K562 (cell line): Measurements from ENCODE around the gene PPDPF. TPM values are rescaled to one million over a fixed set of nuclear protein-coding genes. Genes with fewer than 3 reads are reported as not detected.
A peak's percentile ranks its signal among the peaks of the same experiment; 100 is the strongest.

Experiments used
- ATAC-seq: fragments of 200-7000 bp; cut with Tn5 transposase; 3 replicates; pipeline ENCODE4 v1.9.1; 2020; ENCODE audit warnings: moderate library complexity
- BruUV-seq: library from RNA; stranded (reverse); fragments of 400-500 nt; replicated peaks from 2 replicates; lab custom pipeline; 2021; lab: Mats Ljungman, UMichigan
- CTCF ChIA-PET: fragments of 300-600 bp; formaldehyde crosslinking; extraction: SDS; loops from one replicate; lab custom pipeline; 2021; ENCODE audit warnings: low intra/inter-chr PET ratio; lab: Yijun Ruan, JAX
- POLR2A ChIA-PET: fragments of 300-600, 350-650 bp; sonication (Branson Sonifier 250); formaldehyde crosslinking; extraction: SDS; loops from one replicate; lab custom pipeline; 2021; ENCODE audit warnings: antibody characterized with exemption, inconsistent platforms; lab: Yijun Ruan, JAX
- DNase-seq, 4 experiments: peaks; one replicate each; pipeline versions ENCODE4 v3.0.0 to v3.0.0-alpha.2; 2011 to 2018; ENCODE audit warnings: low spot score in 3 of 4, mixed read lengths in 3 of 4; ENCODE audit errors: extremely low read depth in 1 of 4
- FAIRE-seq: peaks from 2 replicates; lab custom pipeline; 2011; peaks lifted over from hg19 to GRCh38; lab: Jason Lieb, UNC
- H2AFZ ChIP-seq: 2 replicates; pipeline ENCODE4 v1.6.0; 2011; ENCODE audit warnings: low read depth, low read length, control low read depth, inconsistent platforms
- H3K27ac ChIP-seq: fragments of 200-600 bp; 3 replicates; pipeline ENCODE4 v1.8.0; 2011; ENCODE audit warnings: low read depth, mild to moderate bottlenecking, control low read depth, inconsistent platforms, low read length, moderate library complexity, mixed read lengths; ENCODE audit errors: extremely low read depth
- H3K27me3 ChIP-seq, 2 experiments: fragments of 300-600 bp in 1 of 2; 2 replicates in 1 of 2; 3 replicates in 1 of 2; pipeline versions ENCODE4 v1.6.0 to v1.8.0; 2011; ENCODE audit warnings: inconsistent platforms in 2 of 2, low read length in 2 of 2, mild to moderate bottlenecking in 1 of 2, mixed read lengths in 1 of 2, moderate library complexity in 1 of 2; ENCODE audit not compliant: control insufficient read depth in 2 of 2, insufficient read depth in 2 of 2
- H3K36me3 ChIP-seq: fragments of 300-600 bp; 3 replicates; pipeline ENCODE4 v1.8.0; 2011; ENCODE audit warnings: mild to moderate bottlenecking, low read length, inconsistent platforms; ENCODE audit not compliant: control insufficient read depth, insufficient read depth
- H3K4me1 ChIP-seq, 2 experiments: fragments of 200-600 bp in 1 of 2; replicated peaks in 1 of 2; 2 replicates in 1 of 2; 3 replicates in 1 of 2; pipeline versions ENCODE4 v1.5.1 to v1.8.0; 2011; ENCODE audit warnings: inconsistent platforms in 2 of 2, low read length in 2 of 2, mild to moderate bottlenecking in 1 of 2, mixed read lengths in 1 of 2, moderate library complexity in 1 of 2; ENCODE audit not compliant: control insufficient read depth in 2 of 2, insufficient read depth in 2 of 2
- H3K4me2 ChIP-seq: 2 replicates; pipeline ENCODE4 v1.6.1; 2011; ENCODE audit warnings: low read length, control low read depth, inconsistent platforms, mixed read lengths; ENCODE audit not compliant: insufficient read depth
- H3K4me3 ChIP-seq: fragments of 200-600 bp; sonication (generic), shearing (Covaris generic); 2 replicates; pipeline ENCODE4 v1.5.1; 2016; ENCODE audit warnings: control low read depth, inconsistent platforms
- H3K79me2 ChIP-seq: fragments of 200-600 bp; 3 replicates; pipeline ENCODE4 v1.8.0; 2011; ENCODE audit warnings: low read length, inconsistent platforms; ENCODE audit not compliant: control insufficient read depth, insufficient read depth
- H3K9ac ChIP-seq, 2 experiments: 2 replicates each; pipeline versions ENCODE4 v1.6.0 to v1.6.1; 2011; ENCODE audit warnings: low read depth in 2 of 2, low read length in 2 of 2, control low read depth in 1 of 2, inconsistent platforms in 1 of 2, mild to moderate bottlenecking in 1 of 2, mixed read lengths in 1 of 2; ENCODE audit not compliant: insufficient read depth in 1 of 2
- H3K9me1 ChIP-seq: one replicate; pipeline ENCODE4 v1.6.0; 2011; ENCODE audit warnings: inconsistent platforms, mild to moderate bottlenecking, low read length, moderate library complexity; ENCODE audit not compliant: control insufficient read depth, insufficient read depth
- H3K9me3 ChIP-seq: replicated peaks from 2 replicates; pipeline ENCODE4 v1.5.1; 2011; ENCODE audit warnings: low read depth, low read length, inconsistent platforms; ENCODE audit not compliant: control insufficient read depth, insufficient read depth
- H4K20me1 ChIP-seq: replicated peaks from 2 replicates; pipeline ENCODE4 v1.6.1; 2011; ENCODE audit warnings: low read length, inconsistent platforms, mixed read lengths; ENCODE audit not compliant: control insufficient read depth, insufficient read depth
- BHLHE40 ChIP-seq: IDR thresholded peaks from 2 replicates; pipeline ENCODE4 v1.6.1; 2011; ENCODE audit warnings: low read length, improper control_type of control experiment
- HNRNPH1 ChIP-seq: fragments of 200-400 bp; formaldehyde crosslinking; optimal IDR thresholded peaks from 2 replicates; pipeline ENCODE3; 2017; ENCODE audit warnings: low read depth, mild to moderate bottlenecking, low read length, moderate library complexity
- KLF1 ChIP-seq: fragments of 450-650 bp; IDR thresholded peaks from 2 replicates; pipeline ENCODE4 v1.6.1; 2016; ENCODE audit warnings: missing genetic modification characterization, missing compliant biosample characterization
- SAFB ChIP-seq: fragments of 200-400 bp; formaldehyde crosslinking; IDR thresholded peaks from 2 replicates; pipeline ENCODE4 v1.6.1; 2017; ENCODE audit warnings: low read depth, low read length, borderline replicate concordance
- VEZF1 ChIP-seq: fragments of 200-800 bp; sonication (Bioruptor generic); IDR thresholded peaks from 2 replicates; pipeline ENCODE4 v1.6.1; 2017; ENCODE audit warnings: missing genetic modification characterization, missing compliant biosample characterization
- WGBS: fragments of 100-300 bp; shearing (Covaris generic); methylation state at CpG from one replicate; pipeline ENCODE4 v1.1.6; 2016; ENCODE audit warnings: low coverage, mixed read lengths; ENCODE audit not compliant: insufficient coverage; ENCODE audit errors: missing lambda C conversion rate; 5-methylcytosine and 5-hydroxymethylcytosine counted together
- in situ Hi-C: fragments of 300-500 bp; cut with MboI; formaldehyde crosslinking; loops from 4 replicates; pipeline ENCODE4 v1.15.0; 2018; ENCODE audit warnings: inconsistent platforms, mixed read lengths
- intact Hi-C: fragments of 100-400 bp; cut with micrococcal nuclease; formaldehyde crosslinking; loops from 2 replicates; pipeline ENCODE4 v1.14.2; 2022
- polyA plus RNA-seq, 8 experiments: library from polyadenylated mRNA; depleted of rRNA in 4 of 8; stranded (reverse) in 5 of 8; unstranded in 3 of 8; fragments of >200 nt; fragmentation: Nextera tagmentation in 2 of 8; fragmentation: Illumina TruSeq in 1 of 8; extraction: Ambion mirVana in 2 of 8; extraction: Trizol in 1 of 8; gene quantifications; 2 replicates each; pipeline versions ENCODE4 v1.2.1 to v1.2.3, GENCODE V29; 2011 to 2014; ENCODE audit warnings: inconsistent platforms in 1 of 8, missing spikeins in 1 of 8
- total RNA-seq, 7 experiments: library from RNA; depleted of rRNA in 6 of 7; stranded (reverse); fragments of >200 nt in 6 of 7; fragmentation: Illumina TruSeq in 2 of 7; extraction: Trizol in 2 of 7; gene quantifications; 2 replicates each; pipeline versions ENCODE4 v1.2.1 to v1.2.3, GENCODE V29; 2011 to 2021; ENCODE audit warnings: low replicate concordance in 1 of 7
- TF ChIP-seq, protein P1 (sequence below), 3 experiments: fragments of 200-800 bp in 1 of 3; sonication (Bioruptor generic) in 1 of 3; sonication (generic) in 1 of 3; formaldehyde crosslinking in 1 of 3; IDR thresholded peaks; 2 replicates each; pipeline versions ENCODE4 v1.6.1 to v1.8.0; 2016 to 2022; ENCODE audit warnings: mild to moderate bottlenecking in 2 of 3, missing compliant biosample characterization in 2 of 3, missing genetic modification characterization in 2 of 3, missing genetic modification reagents in 1 of 3

Gene PPDPF
- total and polyA plus RNA-seq, 9 of the 15 experiments (the other 6 are each of a cell fraction or from before 2014, with no cell fraction given) = 0.77 to 233 (median 10.5) TPM

DNA sequence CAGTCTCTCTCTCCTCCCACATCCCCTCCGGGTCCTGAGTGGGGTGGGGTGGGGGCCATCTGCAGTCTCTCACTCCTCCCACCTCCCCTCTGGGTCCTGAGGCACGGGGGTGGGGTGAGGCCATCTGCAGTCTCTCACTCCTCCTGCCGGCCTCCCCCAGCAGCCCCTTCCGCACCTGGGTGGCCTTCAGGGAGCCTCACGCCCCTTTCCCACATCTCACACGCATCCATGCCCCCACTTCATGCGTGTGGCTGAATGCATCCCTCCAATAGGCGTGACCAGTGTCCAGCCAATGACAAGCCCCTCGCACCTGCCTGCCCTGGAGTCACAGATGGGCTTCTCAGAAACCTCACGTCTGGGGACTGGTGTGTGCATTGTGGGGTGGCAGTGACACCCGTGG lies 28.0 kb downstream of the PPDPF start:
- no peaks in the 10 kb centered on the region for H3K9me3 ChIP-seq
- H3K9me1 ChIP-seq = no peaks in the 10 kb centered on the region
- intact Hi-C loops = no loop called here
- no peaks in the 10 kb centered on the region for H4K20me1 ChIP-seq
- peaks cover 10 to 66% of the 10 kb centered on the region in 2 experiments for H3K4me1 ChIP-seq
- H3K9ac ChIP-seq = peak overlapping the region in 1 of 2 experiments; percentile 83; a peak in 1 of 4 replicates
- no peak overlapping the region for H2AFZ ChIP-seq
- no peak overlapping the region for H3K4me2 ChIP-seq
- CTCF ChIA-PET = no interaction called here
- ATAC-seq = no peak
- no peaks in the 10 kb centered on the region for H3K36me3 ChIP-seq
- TF ChIP-seq SAFB (peak; percentile 24; the same call in 1 of the 2 replicates), KLF1 (tag) (no peak)
- POLR2A ChIA-PET = interaction anchor here (0.6 kb wide), 1 partner anchor 19 kb away, joined by 3 read pairs; no protein-coding TSS in a partner anchor
- BruUV-seq = no TSS peak
- in situ Hi-C loops = no loop called here
- H3K79me2 ChIP-seq = no peaks in the 10 kb centered on the region
- H3K27ac ChIP-seq = no peak overlapping the region
- WGBS = 17% methylated on average over 11 of the region's 11 CpGs
- no peak for DNase-seq
- no peak for FAIRE-seq
- peaks cover 0 to 38% of the 10 kb centered on the region in 2 experiments; a peak in 4 of 5 replicates for H3K27me3 ChIP-seq
- no peak overlapping the region for H3K4me3 ChIP-seq

DNA sequence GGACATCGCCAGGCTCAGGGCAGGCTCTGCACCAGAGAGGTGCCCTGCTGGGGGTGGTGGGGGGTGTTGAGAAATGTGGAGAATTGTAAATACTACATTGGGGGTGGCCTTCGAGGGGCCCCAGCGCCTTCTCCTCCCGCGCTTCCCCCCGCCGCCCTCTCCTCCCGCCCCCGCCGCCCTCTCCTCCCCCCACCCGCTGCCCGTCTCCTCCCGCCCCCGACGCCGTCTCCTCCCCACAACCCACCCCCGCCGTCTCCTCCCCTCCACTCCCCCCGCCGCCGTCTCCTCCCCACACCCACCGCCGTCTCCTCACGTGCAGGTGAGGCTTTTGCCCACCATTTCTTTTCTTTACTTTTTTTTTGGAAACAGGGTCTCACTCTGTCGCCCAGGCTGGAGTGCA lies 28.5 kb downstream of the PPDPF start:
- ATAC-seq = no peak
- Histone ChIP-seq H4K20me1 (no peaks in the 10 kb centered on the region), H2AFZ (no peak overlapping the region), H3K4me1 (peaks cover 10 to 68% of the 10 kb centered on the region in 2 experiments), H3K9ac (peak overlapping the region in 1 of 2 experiments; percentile 83; a peak in 1 of 4 replicates), H3K27me3 (peaks cover 0 to 36% of the 10 kb centered on the region in 2 experiments; a peak in 4 of 5 replicates), H3K4me2 (no peak overlapping the region), H3K9me1 (no peaks in the 10 kb centered on the region), H3K4me3 (no peak overlapping the region), H3K9me3 (no peaks in the 10 kb centered on the region), H3K79me2 (no peaks in the 10 kb centered on the region), H3K27ac (no peak overlapping the region), H3K36me3 (no peaks in the 10 kb centered on the region)
- intact Hi-C loops = no loop called here
- BruUV-seq = no TSS peak
- CTCF ChIA-PET = no interaction called here
- in situ Hi-C loops = no loop called here
- FAIRE-seq = no peak
- WGBS = 15% methylated on average over 2 of the region's 25 CpGs
- TF ChIP-seq HNRNPH1 (no peak), VEZF1 (peak; percentile 64), BHLHE40 (peak; percentile 46; the same call in 1 of the 2 replicates)
- TF ChIP-seq, protein P1, sequence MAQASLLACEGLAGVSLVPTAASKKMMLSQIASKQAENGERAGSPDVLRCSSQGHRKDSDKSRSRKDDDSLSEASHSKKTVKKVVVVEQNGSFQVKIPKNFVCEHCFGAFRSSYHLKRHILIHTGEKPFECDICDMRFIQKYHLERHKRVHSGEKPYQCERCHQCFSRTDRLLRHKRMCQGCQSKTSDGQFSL (CRISPR knock-in tag; IDR thresholded peaks at IDR 0.05) = 0 out of 2 replicates have a peak, but pooled peaks have one; percentile 37
- TF ChIP-seq, protein P1 (tag; IDR thresholded peaks at IDR 0.05) = no peak
- peak in 2 of 4 experiments; percentile 55 to 58 for DNase-seq
- POLR2A ChIA-PET = no interaction called here
